Fibroblast of the aortic adventitia (primary cell): ENCODE data around the gene NBAS. TPM values are rescaled to one million over a fixed set of nuclear protein-coding genes. Genes with fewer than 3 reads are reported as not detected.

Source experiments
- DNase-seq: peaks from one replicate; pipeline ENCODE4 v3.0.0-alpha.2; 2010; ENCODE audit warnings: low read depth
- H3K4me3 ChIP-seq: 2 replicates; pipeline ENCODE4 v1.5.1; 2011; ENCODE audit warnings: low read depth, mild to moderate bottlenecking, control low read depth, low read length, moderate library complexity
- CTCF ChIP-seq: IDR thresholded peaks from 2 replicates; pipeline ENCODE4 v1.5.1; 2011; ENCODE audit warnings: mild to moderate bottlenecking, low read length, control low read depth, inconsistent platforms; ENCODE audit not compliant: insufficient read depth
- total RNA-seq: library from RNA; depleted of rRNA; stranded (reverse); fragments of >200 nt; gene quantifications from 2 replicates; pipeline ENCODE4 v1.2.3, GENCODE V29; 2012; ENCODE audit warnings: low replicate concordance

NBAS gene
- total RNA-seq, 1 donor: 76.0 TPM

- no peak overlapping the region for H3K4me3 ChIP-seq
- no peak for DNase-seq
- no peak for TF ChIP-seq CTCF
These were observed 289.9 kb downstream of the NBAS start for GRCh38 chr2:15271276-15271675.

- TF ChIP-seq CTCF: no peak
- no peak overlapping the region for H3K4me3 ChIP-seq
- DNase-seq: no peak
These were observed 292.1 kb downstream of the NBAS start for GRCh38 chr2:15269043-15269442.

GRCh38 chr2:15265889-15266288 lies 295.2 kb downstream of the NBAS start:
- DNase-seq: no peak
- H3K4me3 ChIP-seq: no peak overlapping the region
- no peak for TF ChIP-seq CTCF

GRCh38 chr2:15263976-15264685 lies 297.0 kb downstream of the NBAS start:
- H3K4me3 ChIP-seq: no peak overlapping the region
- DNase-seq: no peak
- TF ChIP-seq CTCF: no peak

- no peak for DNase-seq
- H3K4me3 ChIP-seq: no peak overlapping the region
- TF ChIP-seq CTCF: no peak
These were observed 298.3 kb downstream of the NBAS start for GRCh38 chr2:15262792-15263191.

- TF ChIP-seq CTCF: no peak
- DNase-seq: no peak
- H3K4me3 ChIP-seq: no peak overlapping the region
These were observed 300.3 kb downstream of the NBAS start for GRCh38 chr2:15260835-15261234.

- H3K4me3 ChIP-seq: no peak overlapping the region
- no peak for DNase-seq
- TF ChIP-seq CTCF: no peak
These were observed 300.9 kb downstream of the NBAS start for GRCh38 chr2:15260196-15260595.
